NCI-H748 treated with DMSO at 0.1 percent for 48 hours (cell line): ENCODE measurements around the gene RAMP1.
"Not testable (repeated sequence)": the region's sequence is repeated elsewhere in the genome, so short reads cannot be mapped to it uniquely, and the experiment has no call there.

ENCODE experiments used
- DNase-seq: peaks from one replicate; lab custom pipeline; 2025; lab: John Stamatoyannopoulos, UW

Gene RAMP1

GRCh38 chr2:237917696-237918374, 58.4 kb downstream of the RAMP1 start:
- no peak for DNase-seq

DNA sequence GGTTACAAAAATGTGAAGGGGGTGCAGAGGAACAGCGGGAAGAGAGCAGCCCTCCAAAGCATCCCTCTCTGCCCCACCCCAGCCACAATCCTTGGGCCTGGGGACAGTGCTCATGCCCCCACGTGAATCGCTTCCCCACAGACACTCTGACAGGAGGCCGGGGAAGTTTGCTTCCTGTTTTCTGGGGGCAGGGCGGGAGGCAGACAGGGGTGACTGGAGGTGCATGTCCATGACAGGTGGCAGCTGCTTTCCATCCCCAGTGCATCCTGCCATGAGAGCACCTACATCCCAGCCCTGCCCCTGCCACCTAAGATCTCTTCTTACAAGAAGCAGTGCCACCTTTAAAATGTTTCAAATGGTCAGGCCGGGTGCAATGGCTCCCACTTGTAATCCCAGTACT, 60.2 kb downstream of the RAMP1 start:
- no peak for DNase-seq

- DNase-seq = no peak
Measured at GRCh38 chr2:237920673-237921072, 61.2 kb downstream of the RAMP1 start.

DNA sequence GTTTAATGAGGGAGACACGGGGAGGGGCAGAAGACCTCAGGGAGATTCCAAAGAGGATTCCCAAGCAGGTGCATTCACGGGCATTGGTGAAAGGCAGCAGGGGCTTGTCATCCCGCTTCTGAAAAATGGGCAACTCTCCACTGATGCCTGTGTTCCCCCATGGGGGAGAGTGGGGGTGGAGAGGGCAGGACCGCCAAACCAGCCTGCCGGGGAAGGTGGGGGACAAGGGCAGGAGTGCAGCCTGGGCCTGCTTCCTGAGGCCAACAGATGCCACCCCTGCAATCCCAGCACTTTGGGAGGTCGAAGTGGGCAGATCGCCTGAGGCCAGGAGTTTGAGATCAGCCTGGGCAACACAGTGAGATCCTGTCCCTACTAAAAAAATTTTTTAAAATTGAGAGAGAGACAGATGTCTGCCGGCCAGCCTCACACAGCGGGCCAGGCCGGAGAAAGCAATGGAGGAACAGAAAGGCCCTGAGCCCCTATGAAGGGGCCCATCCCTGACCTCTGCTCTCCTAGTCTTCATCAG, 62.6 kb downstream of the RAMP1 start:
- no peak for DNase-seq

GRCh38 chr2:237922641-237923361, 63.4 kb downstream of the RAMP1 start:
- no peak for DNase-seq

GRCh38 chr2:237923481-237924163, 64.2 kb downstream of the RAMP1 start:
- no peak for DNase-seq

- no peak for DNase-seq
Measured at GRCh38 chr2:237924164-237924534, 64.7 kb downstream of the RAMP1 start.

GRCh38 chr2:237927135-237927534, 67.7 kb downstream of the RAMP1 start:
- DNase-seq = no peak

DNA sequence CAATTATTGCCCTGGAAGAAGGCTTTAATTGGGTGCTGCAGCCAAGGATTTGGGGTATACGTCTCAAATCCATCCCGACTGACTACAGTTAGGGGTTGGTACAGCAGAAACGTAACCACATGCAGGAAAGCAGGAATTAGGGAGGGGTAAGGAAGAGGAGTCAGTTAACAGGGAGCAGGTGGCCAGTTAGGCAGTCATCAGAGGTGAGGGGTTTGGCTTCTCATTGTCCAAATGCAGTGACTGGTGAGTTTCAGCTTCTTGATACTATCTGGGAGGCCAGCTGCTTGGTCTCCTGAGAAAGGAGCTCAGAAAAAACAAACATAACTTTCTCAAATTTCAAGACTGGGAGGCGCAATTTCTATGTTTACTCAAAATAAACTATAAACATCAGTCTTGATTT, 68.6 kb downstream of the RAMP1 start:
- no peak for DNase-seq

DNA sequence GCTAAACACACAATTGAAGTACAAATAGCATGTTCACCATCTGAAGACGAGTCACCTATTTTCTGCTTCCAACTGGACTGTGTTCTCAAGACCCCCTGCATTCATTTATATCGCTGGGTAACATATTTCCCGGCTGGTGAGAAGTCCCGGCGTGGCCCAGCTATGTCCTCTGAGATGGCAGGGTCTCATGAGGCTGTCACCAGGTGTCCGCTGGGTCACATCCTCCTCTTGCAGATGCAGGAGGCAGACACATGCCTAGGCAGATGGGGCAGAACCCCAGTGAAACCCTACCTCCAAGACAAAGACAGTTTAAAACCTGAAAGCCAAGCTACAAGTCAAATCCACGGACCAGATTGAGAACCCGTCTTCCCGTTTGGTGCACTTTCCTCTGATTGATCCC, 70.6 kb downstream of the RAMP1 start:
- DNase-seq = no peak

- no peak for DNase-seq
Measured at GRCh38 chr2:237931205-237931721, 71.8 kb downstream of the RAMP1 start.

DNA sequence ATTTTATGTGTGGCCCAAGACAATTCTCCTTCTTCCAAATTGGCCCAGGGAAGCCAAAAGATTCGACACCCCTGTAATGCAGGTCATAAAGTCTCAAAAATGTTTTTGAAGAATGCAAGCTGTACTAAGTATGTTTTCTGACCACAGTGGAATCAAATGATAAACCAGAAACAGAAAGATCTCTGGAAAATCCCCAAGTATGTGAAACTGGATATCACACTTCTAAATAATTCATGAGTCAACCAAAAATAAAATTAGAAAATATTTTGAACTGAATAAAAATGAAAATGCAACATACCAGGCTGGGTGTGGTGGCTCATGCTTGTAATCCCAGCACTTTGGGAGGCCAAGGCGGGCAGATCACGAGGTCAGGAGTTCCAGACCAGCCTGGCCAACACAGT, 73.3 kb downstream of the RAMP1 start:
- no peak for DNase-seq

GRCh38 chr2:237934186-237934585, 74.8 kb downstream of the RAMP1 start:
- no peak for DNase-seq

- DNase-seq = no peak
Measured at GRCh38 chr2:237935740-237936452, 76.5 kb downstream of the RAMP1 start.

- peak; percentile 54 for DNase-seq
Measured at GRCh38 chr2:237939251-237939650, 79.8 kb downstream of the RAMP1 start.

DNA sequence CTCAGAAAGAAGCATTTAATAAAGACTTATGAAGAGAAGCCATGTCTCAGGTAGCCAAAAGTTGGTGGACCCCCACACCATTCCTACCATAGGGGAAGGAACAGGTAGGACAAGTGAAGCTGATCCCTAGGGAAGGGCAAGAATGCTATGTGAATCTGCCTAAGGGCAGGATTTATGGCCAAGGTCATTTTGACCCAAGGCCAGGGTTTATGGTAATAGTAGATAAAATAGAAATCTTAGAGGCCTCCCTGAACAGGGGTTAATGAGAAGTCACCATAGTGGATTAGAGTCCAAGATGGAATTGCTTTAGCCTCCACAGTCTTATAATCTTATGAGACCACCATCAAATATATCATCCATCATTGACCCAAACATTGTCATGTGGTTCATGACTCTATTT, 81.4 kb downstream of the RAMP1 start:
- DNase-seq = no peak

- DNase-seq = no peak
Measured at GRCh38 chr2:237941239-237941638, 81.8 kb downstream of the RAMP1 start.

GRCh38 chr2:237942513-237942899, 83.1 kb downstream of the RAMP1 start:
- DNase-seq = no peak

DNA sequence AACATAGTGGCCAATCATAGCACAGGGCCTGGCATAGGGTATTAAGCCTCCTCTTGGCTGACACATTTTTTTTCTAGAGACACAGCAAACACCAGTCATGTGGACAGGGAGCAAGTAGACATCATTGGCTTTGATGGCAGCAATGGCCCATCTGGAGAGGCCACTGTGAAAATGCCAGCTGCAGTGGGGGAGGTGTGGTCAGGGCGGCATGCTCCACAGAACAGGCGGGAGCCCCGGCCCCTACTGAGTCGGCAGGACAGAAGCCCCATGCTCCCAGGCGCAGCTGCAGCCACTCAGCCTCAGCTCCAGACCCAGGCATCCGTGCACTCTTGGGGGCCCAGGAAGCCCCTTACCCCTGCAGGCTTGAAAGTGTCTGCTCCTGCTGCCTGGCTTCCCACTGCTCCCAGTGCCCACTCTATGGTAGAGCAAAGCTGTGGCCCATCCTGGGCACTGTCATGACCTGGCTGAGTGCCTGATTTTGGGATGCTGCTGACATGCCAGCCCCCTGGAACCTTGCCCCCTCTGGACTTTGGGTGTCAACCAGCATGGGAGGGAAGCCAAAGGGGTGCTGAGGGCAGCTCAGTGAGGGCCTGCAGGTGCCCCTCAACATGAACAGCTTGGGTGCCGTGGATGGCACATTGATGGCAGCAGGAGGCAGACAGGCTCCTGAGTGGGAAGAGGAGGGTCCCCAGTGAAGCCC, 84.1 kb downstream of the RAMP1 start:
- DNase-seq = no peak

GRCh38 chr2:237944302-237944701, 84.9 kb downstream of the RAMP1 start:
- DNase-seq = no peak

- no peak for DNase-seq
Measured at GRCh38 chr2:237946423-237946822, 87.0 kb downstream of the RAMP1 start.

- not testable (repeated sequence) for DNase-seq
Measured at GRCh38 chr2:237951354-237951753, 91.9 kb downstream of the RAMP1 start.
